LNCAP (cell line): ENCODE results near the gene BNC2.

Experiments used
- CTCF ChIP-seq: fragments of 450-650 bp; IDR thresholded peaks from 2 replicates; pipeline ENCODE4 v1.5.1; 2017; ENCODE audit warnings: mild to moderate bottlenecking

Gene BNC2

DNA sequence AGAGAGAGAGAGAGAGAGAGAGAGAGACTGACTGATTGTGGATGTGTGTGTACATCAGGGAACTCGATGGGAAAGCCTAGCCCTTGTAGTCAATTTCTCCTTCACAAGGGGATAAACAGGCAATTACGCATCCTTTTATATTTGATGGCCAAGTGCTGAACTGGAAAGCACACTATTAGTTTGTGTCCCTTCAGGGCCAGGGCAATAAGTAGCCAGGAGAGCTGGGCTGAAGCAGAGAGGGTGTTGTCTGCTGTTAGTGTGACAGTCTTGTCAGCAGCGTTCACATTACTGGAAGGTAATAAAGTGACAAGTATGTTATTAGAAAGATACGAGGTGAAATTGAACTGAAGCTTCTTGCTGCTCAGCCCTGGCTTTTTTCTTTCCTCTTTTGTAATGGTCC, 457.7 kb downstream of the BNC2 start:
- TF ChIP-seq CTCF = no peak

DNA sequence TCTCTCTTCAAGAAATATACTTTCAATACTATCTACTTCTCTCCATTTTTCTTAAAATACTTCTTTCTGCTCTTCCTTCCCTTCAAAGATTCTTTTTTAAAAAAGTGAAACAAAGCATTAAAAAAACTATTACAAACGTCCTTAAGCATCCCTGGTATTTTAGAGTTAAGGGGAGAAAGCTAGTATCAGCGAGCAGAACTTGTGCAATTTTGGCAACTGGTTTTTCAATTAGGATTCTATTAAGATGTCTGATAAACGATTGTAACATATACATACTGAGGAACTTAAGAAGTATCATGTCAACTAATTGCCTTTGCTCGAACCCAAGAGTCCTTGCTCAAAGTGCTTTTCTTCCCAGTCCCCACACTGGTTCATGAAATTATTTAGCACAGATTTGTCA, 459.2 kb downstream of the BNC2 start:
- TF ChIP-seq CTCF = no peak

DNA sequence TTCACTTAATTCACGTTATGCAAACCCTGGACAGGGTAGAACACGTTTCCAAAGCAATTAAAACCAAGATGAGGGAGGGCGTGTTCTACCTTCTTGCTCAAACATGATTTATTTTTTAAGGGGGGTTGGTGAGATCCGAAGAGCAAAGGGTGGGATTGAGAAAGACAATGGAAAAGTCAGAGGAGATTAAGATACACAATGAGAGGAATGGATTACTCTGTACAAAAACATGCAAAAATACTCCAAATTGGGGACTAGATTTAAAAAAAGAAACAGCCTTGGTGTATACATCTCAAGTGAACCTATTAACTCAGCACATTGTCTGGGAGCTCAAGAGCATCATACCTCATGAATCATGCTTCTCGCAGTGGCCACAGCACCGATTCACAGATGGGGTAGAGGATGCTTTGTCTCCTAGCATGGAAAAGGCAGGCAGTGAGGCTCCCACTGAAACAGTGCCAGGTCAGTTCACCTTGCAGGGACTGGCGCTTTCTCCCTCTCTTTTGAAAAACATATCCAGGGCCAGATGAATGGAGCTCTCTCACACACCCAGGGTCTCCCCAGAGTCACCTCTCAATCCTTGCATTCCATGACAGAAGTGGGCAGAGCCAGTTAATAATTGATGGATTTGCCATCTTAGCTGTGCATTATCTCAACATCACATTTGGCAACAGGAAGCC, 459.7 kb downstream of the BNC2 start:
- TF ChIP-seq CTCF = no peak

DNA sequence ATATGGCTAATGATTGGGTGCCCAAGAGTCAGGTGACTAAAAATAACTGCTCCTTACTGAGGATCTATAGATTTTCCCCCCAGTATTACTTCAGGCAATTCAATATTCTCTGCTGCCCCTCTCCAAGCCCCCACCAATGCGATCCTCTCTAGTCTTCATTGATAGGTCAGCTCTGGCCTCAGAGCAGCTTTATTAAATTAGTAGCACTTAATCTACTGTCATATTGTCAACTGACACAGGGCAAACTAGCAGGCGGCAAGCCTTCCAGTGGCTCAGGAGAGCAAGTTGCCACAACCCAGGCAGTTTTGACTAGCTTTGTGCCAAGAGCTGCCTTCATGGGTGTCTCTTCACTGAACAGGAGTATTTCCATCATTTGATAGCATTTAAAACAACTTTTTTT, 462.9 kb downstream of the BNC2 start:
- TF ChIP-seq CTCF = no peak

- TF ChIP-seq CTCF = no peak
These were observed 463.8 kb downstream of the BNC2 start for GRCh38 chr9:16406526-16407225.

- TF ChIP-seq CTCF = no peak
These were observed 465.0 kb downstream of the BNC2 start for GRCh38 chr9:16405421-16405820.

DNA sequence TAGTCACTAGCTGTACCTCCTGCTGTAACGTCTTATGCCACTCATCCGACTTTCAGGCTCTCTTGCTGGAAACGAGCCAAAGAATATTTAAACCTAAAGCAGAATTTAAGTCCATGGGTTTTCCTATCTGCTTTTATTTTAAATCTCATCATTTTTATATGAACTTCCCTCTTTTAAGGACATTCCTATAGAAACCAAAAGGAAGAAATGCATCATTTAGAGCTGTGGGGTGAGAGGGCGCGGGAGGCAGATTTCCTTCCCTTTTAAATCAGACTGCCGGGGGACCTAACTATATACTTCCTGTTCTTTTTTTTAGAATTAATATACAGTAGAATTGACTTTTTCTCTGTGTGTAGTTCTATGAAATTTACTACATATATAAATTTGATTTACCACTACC, 468.8 kb downstream of the BNC2 start:
- no peak for TF ChIP-seq CTCF
